MCF 10A (cell line): ENCODE data around the gene DPH7. TPM values are rescaled to one million over a fixed set of nuclear protein-coding genes. Genes with fewer than 3 reads are reported as not detected.
"Not testable (repeated sequence)": the region's sequence is repeated elsewhere in the genome, so short reads cannot be mapped to it uniquely, and the experiment has no call there.

Source experiments
- BruUV-seq: library from RNA; stranded (reverse); fragments of 400-500 nt; replicated peaks from 2 replicates; lab custom pipeline; 2021; lab: Mats Ljungman, UMichigan
- CTCF ChIA-PET: fragments of 300-600 bp; sonication (Branson Sonifier 250); formaldehyde crosslinking; extraction: SDS; loops from one replicate; lab custom pipeline; 2021; ENCODE audit warnings: antibody characterized with exemption, inconsistent platforms; lab: Yijun Ruan, JAX
- POLR2A ChIA-PET: fragments of 300-600, 350-650 bp; sonication (Branson Sonifier 250); formaldehyde crosslinking; extraction: SDS; loops from one replicate; lab custom pipeline; 2020; ENCODE audit warnings: antibody characterized with exemption, inconsistent platforms; lab: Yijun Ruan, JAX
- DNase-seq: peaks from one replicate; pipeline ENCODE4 v3.0.0-alpha.2; 2018; ENCODE audit not compliant: unreplicated experiment
- H3K27ac Mint-ChIP-seq: one replicate; pipeline ENCODE4 v1.8.0; 2022; ENCODE audit warnings: mild to moderate bottlenecking, low read depth, mixed read lengths; ENCODE audit not compliant: unreplicated experiment
- H3K27me3 Mint-ChIP-seq: one replicate; pipeline ENCODE4 v1.8.0; 2022; ENCODE audit warnings: mixed read lengths; ENCODE audit not compliant: insufficient read depth, unreplicated experiment
- H3K36me3 Mint-ChIP-seq: one replicate; pipeline ENCODE4 v1.8.0; 2022; ENCODE audit warnings: mild to moderate bottlenecking, moderate library complexity, mixed read lengths; ENCODE audit not compliant: insufficient read depth, unreplicated experiment
- H3K4me1 Mint-ChIP-seq: one replicate; pipeline ENCODE4 v1.8.0; 2022; ENCODE audit warnings: mixed read lengths; ENCODE audit not compliant: insufficient read depth, unreplicated experiment
- H3K4me3 Mint-ChIP-seq: one replicate; pipeline ENCODE4 v1.8.0; 2022; ENCODE audit warnings: mild to moderate bottlenecking, moderate library complexity, mixed read lengths; ENCODE audit not compliant: unreplicated experiment
- H3K9me3 Mint-ChIP-seq: one replicate; pipeline ENCODE4 v1.8.0; 2022; ENCODE audit warnings: mixed read lengths; ENCODE audit not compliant: unreplicated experiment
- intact Hi-C: fragments of 100-400 bp; cut with micrococcal nuclease; formaldehyde crosslinking; loops from 2 replicates; pipeline ENCODE4 v1.14.1; 2022
- total RNA-seq: library from RNA; stranded (reverse); gene quantifications from 2 replicates; pipeline ENCODE4 v1.2.3, GENCODE V29; 2022
- TF ChIP-seq, protein P1 (sequence below): fragments of 200-600 bp; IDR thresholded peaks from one replicate; pipeline ENCODE4 v1.8.0; 2022; ENCODE audit warnings: antibody characterized with exemption, mild to moderate bottlenecking; ENCODE audit not compliant: unreplicated experiment

DPH7 gene
- total RNA-seq, 1 experiment from 2014 or later: 46.4 TPM

DNA sequence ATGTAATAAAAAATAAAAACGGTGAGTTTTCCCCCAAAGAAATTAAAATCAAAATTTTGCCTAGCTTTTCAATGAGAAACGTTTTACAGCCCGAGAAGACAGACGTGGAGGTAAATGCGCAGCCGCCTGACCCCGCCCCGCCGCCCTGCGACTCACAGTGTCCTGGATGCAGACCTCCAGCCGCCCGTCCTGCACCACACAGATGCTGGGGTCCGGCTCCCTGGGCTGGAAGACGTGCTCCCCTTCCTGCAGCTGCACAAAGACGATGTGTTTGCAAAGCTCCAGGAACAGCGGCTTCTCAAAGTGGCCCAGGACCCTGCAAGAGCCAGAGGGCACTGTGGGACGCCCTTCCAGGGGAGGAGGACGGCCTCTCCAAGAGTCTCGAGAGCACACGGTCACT lies 36.2 kb downstream of the DPH7 start:
- no peak overlapping the region for H3K4me3 Mint-ChIP-seq
- H3K27ac Mint-ChIP-seq: no peak overlapping the region
- no peaks in the 10 kb centered on the region for H3K4me1 Mint-ChIP-seq
- no TSS peak for BruUV-seq
- TF ChIP-seq, protein P1, sequence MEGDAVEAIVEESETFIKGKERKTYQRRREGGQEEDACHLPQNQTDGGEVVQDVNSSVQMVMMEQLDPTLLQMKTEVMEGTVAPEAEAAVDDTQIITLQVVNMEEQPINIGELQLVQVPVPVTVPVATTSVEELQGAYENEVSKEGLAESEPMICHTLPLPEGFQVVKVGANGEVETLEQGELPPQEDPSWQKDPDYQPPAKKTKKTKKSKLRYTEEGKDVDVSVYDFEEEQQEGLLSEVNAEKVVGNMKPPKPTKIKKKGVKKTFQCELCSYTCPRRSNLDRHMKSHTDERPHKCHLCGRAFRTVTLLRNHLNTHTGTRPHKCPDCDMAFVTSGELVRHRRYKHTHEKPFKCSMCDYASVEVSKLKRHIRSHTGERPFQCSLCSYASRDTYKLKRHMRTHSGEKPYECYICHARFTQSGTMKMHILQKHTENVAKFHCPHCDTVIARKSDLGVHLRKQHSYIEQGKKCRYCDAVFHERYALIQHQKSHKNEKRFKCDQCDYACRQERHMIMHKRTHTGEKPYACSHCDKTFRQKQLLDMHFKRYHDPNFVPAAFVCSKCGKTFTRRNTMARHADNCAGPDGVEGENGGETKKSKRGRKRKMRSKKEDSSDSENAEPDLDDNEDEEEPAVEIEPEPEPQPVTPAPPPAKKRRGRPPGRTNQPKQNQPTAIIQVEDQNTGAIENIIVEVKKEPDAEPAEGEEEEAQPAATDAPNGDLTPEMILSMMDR: no peak
- CTCF ChIA-PET: interaction anchor here (0.6 to 1.3 kb wide), 2 partner anchors 119 to 195 kb away, joined by 3 read pairs; no protein-coding TSS in a partner anchor
- H3K9me3 Mint-ChIP-seq: no peaks in the 10 kb centered on the region
- peaks cover 6% of the 10 kb centered on the region for H3K36me3 Mint-ChIP-seq
- POLR2A ChIA-PET: interaction anchor here (1.4 kb wide), 1 partner anchor 9 kb away, joined by 6 read pairs; the partner anchor contains the start of gene MRPL41
- DNase-seq: no peak
- no peaks in the 10 kb centered on the region for H3K27me3 Mint-ChIP-seq
- intact Hi-C loops: no loop called here

DNA sequence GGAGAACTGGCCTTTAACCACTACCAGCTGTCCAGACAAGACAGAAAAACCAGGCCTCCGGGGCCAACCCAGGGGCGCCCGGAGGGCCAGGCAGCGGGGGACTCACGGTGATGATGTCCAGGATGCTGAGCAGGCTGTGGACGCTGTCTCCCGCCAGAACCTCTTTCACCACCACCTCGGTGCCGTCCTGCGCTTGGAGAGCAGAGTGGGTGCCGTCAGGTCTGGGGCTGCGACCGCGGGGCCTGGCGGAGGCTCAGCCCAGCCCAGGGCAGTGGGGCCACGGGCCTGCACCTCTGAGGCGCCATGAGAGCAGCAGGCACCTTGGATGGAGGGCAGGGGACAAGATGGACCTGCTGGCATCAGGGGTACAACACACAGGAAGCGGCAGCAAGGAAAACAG lies 38.2 kb downstream of the DPH7 start:
- H3K9me3 Mint-ChIP-seq: no peaks in the 10 kb centered on the region
- POLR2A ChIA-PET: no interaction called here
- intact Hi-C loops: no loop called here
- no peak overlapping the region for H3K4me3 Mint-ChIP-seq
- no TSS peak for BruUV-seq
- DNase-seq: no peak
- H3K4me1 Mint-ChIP-seq: no peaks in the 10 kb centered on the region
- no peaks in the 10 kb centered on the region for H3K27me3 Mint-ChIP-seq
- peaks cover 6% of the 10 kb centered on the region for H3K36me3 Mint-ChIP-seq
- H3K27ac Mint-ChIP-seq: no peak overlapping the region
- CTCF ChIA-PET: interaction anchor here (1.1 to 1.8 kb wide), 2 partner anchors 38 to 39 kb away, joined by 5 to 6 read pairs; partner anchors contain the start of gene DPH7
- TF ChIP-seq, protein P1: no peak

DNA sequence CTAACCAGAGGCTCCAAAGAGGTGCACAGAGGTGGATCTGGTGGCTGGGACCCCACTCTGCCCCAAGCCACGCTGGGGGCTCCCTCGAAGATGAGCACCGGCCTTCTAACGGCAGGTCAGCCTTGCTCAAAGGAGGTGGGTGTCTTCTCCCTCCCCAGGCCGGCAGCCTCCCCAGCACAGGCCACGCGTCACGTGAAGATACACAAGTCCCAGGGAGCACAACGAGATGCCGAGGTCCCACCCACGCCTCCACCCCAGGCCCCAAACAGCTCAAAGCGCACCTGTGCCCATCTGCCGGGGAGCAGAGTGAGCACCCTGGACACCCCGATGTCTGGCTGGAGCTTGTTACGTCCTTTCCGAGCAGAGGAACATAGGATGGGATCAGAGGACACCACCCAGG lies 40.7 kb downstream of the DPH7 start:
- TF ChIP-seq, protein P1: no peak
- Mint-ChIP-seq H3K36me3 (no peaks in the 10 kb centered on the region), H3K4me1 (peaks cover 7% of the 10 kb centered on the region), H3K4me3 (no peak overlapping the region), H3K27ac (no peak overlapping the region), H3K9me3 (no peaks in the 10 kb centered on the region), H3K27me3 (no peaks in the 10 kb centered on the region)
- intact Hi-C loops: no loop called here
- ChIA-PET POLR2A (interaction anchor here (0.7 to 1.6 kb wide), 3 partner anchors 14 to 82 kb away, joined by 3 to 5 read pairs (median 3); partner anchors contain the start of gene MRPL41), CTCF (interaction anchor here (0.8 to 4.0 kb wide), 3 partner anchors 8 to 135 kb away, joined by 3 to 13 read pairs (median 3); partner anchors contain the start of genes EXD3 and NOXA1)
- BruUV-seq: no TSS peak
- DNase-seq: no peak

DNA sequence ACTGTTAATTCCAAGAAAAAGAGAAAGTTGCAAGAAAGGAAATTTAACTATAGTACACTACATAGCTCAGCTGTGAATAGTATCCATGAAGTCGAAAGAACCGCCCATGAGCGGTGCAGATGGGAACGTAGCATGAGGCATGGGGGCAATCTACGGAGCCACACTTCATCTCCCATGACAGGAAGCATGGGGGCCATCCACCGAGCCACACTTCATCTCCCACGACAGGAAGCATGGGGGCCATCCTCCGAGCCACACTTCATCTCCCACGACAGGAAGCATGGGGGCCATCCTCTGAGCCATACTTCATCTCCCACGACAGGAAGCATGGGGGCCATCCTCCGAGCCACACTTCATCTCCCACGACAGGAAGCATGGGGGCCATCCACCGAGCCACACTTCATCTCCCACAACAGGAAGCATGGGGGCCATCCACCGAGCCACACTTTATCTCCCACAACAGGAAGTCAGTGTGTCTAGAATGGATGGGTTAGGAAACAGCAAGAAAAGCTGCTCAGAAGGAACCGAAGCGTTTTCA lies 42.1 kb downstream of the DPH7 start:
- H3K4me3 Mint-ChIP-seq, DNase-seq, H3K9me3 Mint-ChIP-seq, H3K36me3 Mint-ChIP-seq, H3K4me1 Mint-ChIP-seq, H3K27me3 Mint-ChIP-seq, BruUV-seq, intact Hi-C loops, H3K27ac Mint-ChIP-seq: not testable (repeated sequence)
- POLR2A ChIA-PET: interaction anchor here (1.6 kb wide), 1 partner anchor 15 kb away, joined by 5 read pairs; the partner anchor contains the start of gene MRPL41
- CTCF ChIA-PET: interaction anchor here (0.7 to 4.0 kb wide), 2 partner anchors 9 to 37 kb away, joined by 3 to 13 read pairs; no protein-coding TSS in a partner anchor
